HG02571 (cell line): ENCODE results near the gene ATP6V1F.

ENCODE experiments used
- ATAC-seq: cut with Tn5 transposase; IDR thresholded peaks from one replicate; pipeline ENCODE4 v1.9.1; 2021; ENCODE audit warnings: mild to moderate bottlenecking, moderate library complexity; ENCODE audit not compliant: unreplicated experiment

ATP6V1F gene

GRCh38 chr7:128867241-128867640, 4.6 kb downstream of the ATP6V1F start:
- ATAC-seq = no peak

GRCh38 chr7:128867842-128868623, 5.4 kb downstream of the ATP6V1F start:
- ATAC-seq = no peak

DNA sequence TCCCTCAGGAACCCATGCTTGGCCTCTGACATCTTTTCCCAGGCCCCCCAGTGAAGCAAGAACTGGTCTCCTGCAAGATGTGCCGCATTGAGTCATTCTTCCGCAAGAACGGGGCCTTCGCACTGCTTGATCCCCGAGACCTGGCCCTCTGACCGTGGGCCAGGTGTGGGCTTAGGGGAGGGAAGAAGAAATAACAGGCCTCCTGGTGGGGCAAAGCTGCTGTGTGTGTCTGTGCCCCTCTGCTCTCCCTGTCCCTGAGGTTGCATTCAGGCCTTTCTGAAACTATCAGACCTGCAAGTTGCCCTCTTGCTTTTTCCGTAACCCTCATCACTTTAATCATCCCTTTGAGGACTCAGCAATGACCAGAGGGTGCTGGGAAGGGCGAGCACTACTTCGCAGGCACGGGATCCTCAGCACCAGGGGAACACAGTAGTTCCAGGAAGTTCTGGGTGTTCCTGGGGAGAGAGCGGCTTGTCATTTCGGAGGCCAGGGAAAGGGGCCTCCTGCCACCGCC, 6.0 kb downstream of the ATP6V1F start:
- no peak for ATAC-seq

DNA sequence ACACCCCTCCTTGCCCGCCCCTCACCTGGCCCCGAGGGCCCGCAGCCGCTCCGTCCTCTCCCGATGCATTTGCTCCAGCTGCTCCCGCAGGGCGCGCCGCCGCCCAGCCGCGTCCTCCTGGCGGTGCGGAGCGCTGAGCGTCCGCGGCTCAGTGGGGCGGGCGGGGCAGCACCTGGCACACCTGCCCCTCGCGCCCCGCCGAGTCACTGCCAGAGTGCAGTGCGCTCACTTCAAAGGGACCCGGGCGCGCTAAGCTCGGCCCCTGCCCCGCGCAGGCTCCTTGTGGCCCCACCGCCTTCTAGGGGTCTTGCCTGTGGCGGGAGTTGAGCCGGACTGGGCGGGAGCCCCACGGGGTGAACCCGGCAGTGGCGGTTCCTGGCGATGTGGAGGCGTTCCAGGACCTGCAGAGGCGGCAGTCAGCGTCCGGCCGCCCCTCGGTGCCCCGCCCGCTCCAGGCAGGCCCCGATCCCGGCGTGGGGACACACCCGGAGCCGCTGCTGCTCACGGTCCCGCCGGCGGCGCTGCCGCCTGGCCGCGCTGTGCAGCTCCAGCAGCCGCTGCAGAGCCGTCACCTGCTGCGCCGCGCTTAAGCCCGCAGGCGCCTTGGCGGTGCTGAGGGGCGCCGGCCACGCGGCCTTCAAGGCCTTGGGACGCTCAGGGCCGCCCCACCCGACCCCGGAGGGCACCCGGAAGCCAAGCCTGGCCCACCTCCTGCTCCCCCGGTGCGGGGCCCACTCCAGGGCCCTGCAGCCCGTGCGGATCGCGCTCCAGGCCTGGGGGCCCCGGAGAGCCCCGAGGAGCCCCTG, 6.7 kb downstream of the ATP6V1F start:
- ATAC-seq = peak; percentile 48

GRCh38 chr7:128869944-128870285, 7.3 kb downstream of the ATP6V1F start:
- no peak for ATAC-seq

DNA sequence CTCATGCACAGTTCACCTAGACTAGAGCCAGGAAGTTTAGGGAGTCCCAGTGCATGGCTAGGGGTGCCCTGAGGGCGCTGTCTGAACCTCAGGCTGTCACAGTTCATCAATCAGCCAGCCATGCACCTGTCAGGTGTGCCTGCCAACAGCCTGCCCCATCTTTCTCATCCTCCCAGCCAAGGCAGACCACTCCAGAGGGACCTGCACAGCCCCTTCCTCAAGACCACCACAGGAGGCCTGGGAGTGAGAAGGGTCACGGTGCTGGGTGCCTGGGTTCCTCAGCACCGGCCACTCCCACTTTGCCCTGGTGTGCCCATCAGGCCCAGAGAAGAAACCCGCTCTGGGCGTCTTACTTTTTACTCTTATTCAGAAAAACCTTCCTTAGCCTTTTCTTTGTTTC, 8.4 kb downstream of the ATP6V1F start:
- no peak for ATAC-seq

DNA sequence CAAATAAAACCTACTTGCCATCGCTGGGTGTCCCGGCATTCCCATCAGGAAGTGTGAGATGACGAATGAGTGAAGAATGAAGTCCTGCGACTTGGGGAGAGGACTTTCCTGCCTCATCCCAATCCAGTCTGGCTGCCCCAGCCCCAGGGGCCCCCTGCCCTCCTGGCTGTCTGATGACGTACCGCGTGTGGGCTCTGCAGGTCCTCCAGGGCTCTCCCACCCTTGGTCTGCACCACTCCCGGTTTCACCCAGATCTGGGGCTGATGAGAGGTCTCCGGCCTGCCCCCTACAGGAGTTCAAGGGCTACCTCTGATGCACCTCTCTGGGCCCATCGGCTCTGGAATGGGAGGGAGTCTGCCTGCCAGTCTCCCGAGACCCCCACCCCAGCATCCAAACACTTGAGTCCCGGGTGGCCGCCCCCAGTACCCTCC, 9.8 kb downstream of the ATP6V1F start:
- ATAC-seq = no peak

DNA sequence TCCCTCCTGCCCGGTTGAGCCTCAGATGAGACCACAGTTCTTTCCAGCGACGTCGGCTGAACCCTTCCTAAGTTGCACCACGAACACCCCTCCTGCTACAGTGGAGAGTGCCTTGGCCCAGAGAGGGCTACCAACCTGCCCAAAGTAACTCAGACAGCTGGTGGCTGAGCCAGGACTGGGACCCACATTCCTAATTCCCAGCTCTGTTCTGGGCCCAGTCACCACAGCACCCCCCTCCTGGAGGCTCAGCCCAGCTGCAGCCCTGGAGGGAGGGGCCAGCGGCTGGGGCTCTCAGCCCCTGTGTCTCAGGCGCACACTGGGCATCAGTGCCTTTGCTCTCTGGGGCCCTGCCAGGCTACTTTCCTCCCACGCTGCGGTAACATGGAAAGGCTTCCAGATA, 10.6 kb downstream of the ATP6V1F start:
- ATAC-seq = no peak

- ATAC-seq = no peak
These were observed 11.7 kb downstream of the ATP6V1F start for GRCh38 chr7:128874140-128875031.

DNA sequence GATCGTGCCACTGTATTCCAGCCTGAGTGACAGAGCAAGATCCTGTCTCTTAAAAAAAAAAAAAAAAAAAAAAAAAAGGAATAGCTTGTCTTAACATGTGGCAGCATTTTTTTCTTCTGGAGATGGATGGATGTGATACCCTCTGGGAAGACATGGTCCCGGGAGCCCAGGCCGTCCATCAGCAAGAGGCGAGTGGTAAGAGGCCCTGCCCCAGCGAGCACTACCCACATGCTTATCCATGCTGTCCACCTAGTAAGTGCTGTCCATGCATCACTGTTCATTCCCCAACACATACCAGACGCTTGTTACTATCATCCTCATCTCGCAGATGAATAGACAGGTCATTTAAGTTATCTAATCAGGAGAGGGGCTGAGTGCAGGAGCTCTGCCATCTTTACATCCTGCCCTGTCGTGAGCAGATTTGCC, 12.9 kb downstream of the ATP6V1F start:
- no peak for ATAC-seq

DNA sequence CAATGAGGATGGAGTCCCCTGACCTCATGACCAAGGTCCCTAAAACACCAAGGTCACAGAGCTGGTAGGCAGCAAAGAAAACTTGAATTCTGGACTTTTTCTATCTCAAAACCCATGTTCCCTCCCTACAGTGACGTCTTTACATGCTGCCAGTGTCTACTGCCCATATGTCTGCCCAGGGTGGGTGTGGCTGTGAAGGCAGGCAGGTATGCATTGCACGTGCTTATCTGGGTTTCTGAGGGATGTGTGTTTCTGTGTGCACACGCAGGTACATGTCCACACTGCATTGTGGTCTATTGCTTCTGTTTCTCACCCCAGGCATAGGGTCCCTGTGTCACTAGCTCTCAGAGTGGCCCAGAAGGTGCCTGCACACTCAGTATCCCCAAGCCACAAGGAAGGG, 13.5 kb downstream of the ATP6V1F start:
- ATAC-seq = no peak

GRCh38 chr7:128876586-128876977, 13.9 kb downstream of the ATP6V1F start:
- no peak for ATAC-seq

- no peak for ATAC-seq
These were observed 14.5 kb downstream of the ATP6V1F start for GRCh38 chr7:128876978-128877755.

- ATAC-seq = no peak
These were observed 15.1 kb downstream of the ATP6V1F start for GRCh38 chr7:128877756-128878120.

DNA sequence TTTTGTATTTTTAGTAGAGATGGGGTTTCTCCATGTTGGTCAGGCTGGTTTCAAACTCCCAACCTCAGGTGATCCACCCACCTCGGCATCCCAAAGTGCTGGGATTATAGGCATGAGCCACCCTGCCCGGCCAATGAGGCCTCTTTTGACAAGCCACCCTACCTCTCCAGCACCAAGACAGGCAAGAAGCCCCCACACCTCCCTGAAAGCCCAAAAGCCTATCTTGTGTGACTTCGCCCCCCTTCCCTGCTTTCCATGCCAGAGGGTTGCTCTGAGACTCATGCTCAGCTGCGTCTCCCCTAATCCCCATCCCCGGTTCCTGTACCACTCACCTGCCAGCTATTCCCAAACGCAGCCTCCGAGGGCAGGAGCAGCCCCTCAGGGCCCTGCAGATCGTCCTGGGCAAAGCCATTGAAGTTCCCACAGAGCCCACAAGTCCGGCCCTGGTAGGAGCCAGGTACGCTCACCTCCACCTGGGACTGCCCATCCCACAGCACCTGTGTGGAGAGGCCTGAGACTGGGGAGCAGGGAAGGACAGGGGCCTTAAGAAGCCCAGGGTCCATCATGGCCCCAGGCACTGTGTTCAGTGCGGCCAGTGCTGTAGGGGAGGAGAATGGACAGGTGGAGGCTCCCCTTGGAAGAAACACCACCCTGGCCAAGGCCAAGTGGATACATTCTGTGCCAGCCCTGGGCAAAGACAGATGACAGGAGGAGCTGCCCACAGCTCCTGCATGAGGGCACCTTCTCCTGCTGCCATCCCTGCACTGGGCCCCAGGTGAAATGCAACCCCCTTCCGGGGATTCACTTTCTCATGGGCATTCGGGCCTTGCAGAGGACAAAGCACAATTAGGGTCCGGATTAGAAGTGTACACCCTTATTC, 15.8 kb downstream of the ATP6V1F start:
- no peak for ATAC-seq

DNA sequence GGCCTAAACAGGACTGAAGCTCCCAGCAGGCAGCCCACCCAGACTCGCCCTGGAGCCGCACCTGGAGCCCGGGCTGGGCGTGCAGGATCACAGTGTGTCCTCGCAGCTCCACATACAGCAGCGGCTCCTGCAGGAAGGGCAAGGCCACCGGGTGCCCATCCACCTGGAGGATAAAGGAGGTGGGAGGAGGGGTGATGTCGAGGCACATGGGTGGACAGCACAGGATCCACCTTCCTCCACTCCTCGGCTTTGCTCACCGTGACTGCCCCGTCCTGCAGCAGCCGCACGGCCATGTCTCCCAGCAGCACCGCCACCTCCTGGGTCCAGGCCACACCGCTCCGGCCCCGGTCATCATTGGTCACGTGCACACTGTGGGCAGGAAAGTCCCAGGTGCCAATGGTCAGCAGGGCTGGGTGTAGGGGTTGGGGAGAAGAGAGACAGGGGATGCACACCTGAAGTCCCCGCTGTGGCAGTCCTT, 16.8 kb downstream of the ATP6V1F start:
- no peak for ATAC-seq

GRCh38 chr7:128879939-128880746, 17.5 kb downstream of the ATP6V1F start:
- ATAC-seq = no peak

DNA sequence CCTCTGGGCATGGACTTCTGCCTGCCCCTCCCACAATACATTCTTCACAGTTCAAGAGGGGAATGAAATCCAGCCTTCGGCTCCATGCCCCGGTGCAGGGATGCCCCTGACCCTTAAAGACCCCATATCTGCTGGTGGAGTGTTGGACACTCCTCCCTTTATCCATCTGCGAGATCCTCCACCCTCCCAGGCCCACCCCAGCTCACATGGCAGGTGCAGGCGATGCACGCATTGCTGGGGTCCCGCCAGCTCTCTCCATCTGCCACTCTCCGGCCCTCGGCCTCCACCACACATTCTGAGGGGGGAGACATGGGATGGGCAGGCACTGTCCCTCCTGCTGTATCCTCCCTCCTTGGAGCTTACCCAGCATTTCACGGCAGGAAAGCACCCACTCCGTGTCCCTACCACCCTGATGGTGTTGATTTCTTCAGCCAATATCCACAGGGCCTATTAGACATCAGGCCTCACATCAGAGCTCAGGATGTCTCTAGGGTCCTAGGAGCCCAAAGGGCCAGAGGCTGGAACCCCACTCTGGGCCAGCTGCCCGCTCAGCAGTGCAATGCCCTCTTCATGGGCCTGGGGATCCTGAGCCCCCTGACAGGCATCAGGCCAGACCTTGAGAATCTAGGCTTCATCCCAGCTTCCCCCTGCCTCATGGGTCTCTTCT, 18.3 kb downstream of the ATP6V1F start:
- ATAC-seq = no peak
